PC-3 (cell line): ENCODE data around the gene ZBTB7A. TPM values are rescaled to one million over a fixed set of nuclear protein-coding genes. Genes with fewer than 3 reads are reported as not detected.

ENCODE experiments used
- ATAC-seq: fragments of 200-7000 bp; cut with Tn5 transposase; 2 replicates; pipeline ENCODE4 v1.9.1; 2020; ENCODE audit warnings: mild to moderate bottlenecking, moderate library complexity
- BruUV-seq: library from RNA; stranded (reverse); fragments of 400-500 nt; replicated peaks from 2 replicates; lab custom pipeline; 2021; lab: Mats Ljungman, UMichigan
- CTCF ChIA-PET: fragments of 300-600 bp; sonication (Branson Sonifier 250); formaldehyde crosslinking; loops from one replicate; lab custom pipeline; 2022; ENCODE audit warnings: antibody characterized with exemption; lab: Charles Lee
- POLR2A ChIA-PET: fragments of 300-600 bp; sonication (Branson Sonifier 250); formaldehyde crosslinking; loops from one replicate; lab custom pipeline; 2022; ENCODE audit warnings: antibody characterized with exemption; ENCODE audit not compliant: unreplicated experiment; lab: Charles Lee
- DNase-seq: peaks from one replicate; pipeline ENCODE4 v3.0.0-alpha.2; 2015
- H2AFZ ChIP-seq: fragments of 300-600 bp; sonication (generic); 2 replicates; pipeline ENCODE4 v1.6.0; 2016; ENCODE audit warnings: antibody characterized with exemption, low read length
- H3F3A ChIP-seq: fragments of 300-600 bp; sonication (generic); one replicate; pipeline ENCODE4 v1.6.0; 2017; ENCODE audit warnings: antibody characterized with exemption, low read length, control low read depth, mild to moderate bottlenecking; ENCODE audit not compliant: unreplicated experiment
- H3K27ac ChIP-seq: fragments of 300-600 bp; sonication (generic); 2 replicates; pipeline ENCODE4 v1.5.1; 2016; ENCODE audit warnings: mild to moderate bottlenecking, low read length
- H3K27me3 ChIP-seq: fragments of 300-600 bp; sonication (generic); 2 replicates; pipeline ENCODE4 v1.6.1; 2016; ENCODE audit warnings: low read length, mixed read lengths
- H3K36me3 ChIP-seq: fragments of 300-600 bp; sonication (generic); 2 replicates; pipeline ENCODE4 v1.6.1; 2016; ENCODE audit warnings: low read depth, mixed run types, low read length, mixed read lengths
- H3K4me1 ChIP-seq: fragments of 300-600 bp; sonication (generic); 2 replicates; pipeline ENCODE4 v1.5.1; 2016; ENCODE audit warnings: low read length; ENCODE audit not compliant: insufficient read depth
- H3K4me2 ChIP-seq: fragments of 300-600 bp; sonication (generic); 2 replicates; pipeline ENCODE4 v1.6.0; 2016; ENCODE audit warnings: low read length
- H3K4me3 ChIP-seq: fragments of 300-600 bp; sonication (generic); 2 replicates; pipeline ENCODE4 v1.5.1; 2016; ENCODE audit warnings: mild to moderate bottlenecking, low read length, mixed read lengths
- H3K79me2 ChIP-seq: fragments of 300-600 bp; sonication (generic); 2 replicates; pipeline ENCODE4 v1.6.1; 2017; ENCODE audit warnings: low read length, mixed read lengths
- H3K9ac ChIP-seq: fragments of 300-600 bp; sonication (generic); 2 replicates; pipeline ENCODE4 v1.6.0; 2016; ENCODE audit warnings: mild to moderate bottlenecking, low read length
- H3K9me2 ChIP-seq: fragments of 300-600 bp; sonication (generic); replicated peaks from 2 replicates; pipeline ENCODE4 v1.6.1; 2016; ENCODE audit warnings: mixed run types, low read length, mixed read lengths
- H3K9me3 ChIP-seq: fragments of 300-600 bp; sonication (generic); 2 replicates; pipeline ENCODE4 v1.6.1; 2016; ENCODE audit warnings: low read length, mixed read lengths
- H4K20me1 ChIP-seq: fragments of 300-600 bp; sonication (generic); 2 replicates; pipeline ENCODE4 v1.6.1; 2016; ENCODE audit warnings: low read length, mixed read lengths
- CTCF ChIP-seq: fragments of 300-600 bp; sonication (generic); conservative IDR thresholded peaks from 2 replicates; pipeline ENCODE4 v1.5.1; 2017; ENCODE audit warnings: antibody characterized with exemption, low read depth, mild to moderate bottlenecking, low read length
- EZH2 ChIP-seq: fragments of 300-600 bp; sonication (generic); IDR thresholded peaks from one replicate; pipeline ENCODE4 v1.6.1; 2017; ENCODE audit warnings: antibody characterized with exemption, mild to moderate bottlenecking, low read length; ENCODE audit not compliant: unreplicated experiment
- EZH2phosphoT487 ChIP-seq: fragments of 300-600 bp; sonication (generic); IDR thresholded peaks from 2 replicates; pipeline ENCODE4 v1.6.1; 2018; ENCODE audit warnings: mild to moderate bottlenecking, antibody characterized with exemption, low read length, borderline replicate concordance
- intact Hi-C: fragments of 100-400 bp; cut with micrococcal nuclease; formaldehyde crosslinking; loops from 2 replicates; pipeline ENCODE4 v1.9.0; 2023
- total RNA-seq: library from RNA; depleted of rRNA; stranded (reverse); fragments of >200 nt; gene quantifications from 2 replicates; pipeline ENCODE4 v1.2.3, GENCODE V29; 2014

Gene ZBTB7A
- total RNA-seq, 1 experiment from 2014 or later, result 16.7 TPM

GRCh38 chr19:4051175-4052101 lies 15.3 kb downstream of the ZBTB7A start:
- CTCF ChIA-PET, result no interaction called here
- DNase-seq (peak; percentile 63), ATAC-seq (peak; percentile 47)
- no peaks in the 10 kb centered on the region for H3K9me3 ChIP-seq
- H3K27me3 ChIP-seq, result no peaks in the 10 kb centered on the region
- H3K36me3 ChIP-seq, result peaks cover 9% of the 10 kb centered on the region
- H2AFZ ChIP-seq, result no peak overlapping the region
- H3K4me2 ChIP-seq, result peak overlapping the region; percentile 80
- H3K9ac ChIP-seq, result peak overlapping the region; percentile 93
- POLR2A ChIA-PET, result no interaction called here
- H3K4me3 ChIP-seq, result peak overlapping the region; percentile 50
- H3K79me2 ChIP-seq, result peaks cover 75% of the 10 kb centered on the region
- BruUV-seq, result no TSS peak
- TF ChIP-seq CTCF, result no peak
- no peak for TF ChIP-seq EZH2
- no peak for TF ChIP-seq EZH2phosphoT487
- peaks cover 5% of the 10 kb centered on the region; the same call in 1 of the 2 replicates for H4K20me1 ChIP-seq
- H3K4me1 ChIP-seq, result peaks cover 25% of the 10 kb centered on the region
- intact Hi-C loops, result no loop called here
- no peaks in the 10 kb centered on the region for H3F3A ChIP-seq
- no peaks in the 10 kb centered on the region for H3K9me2 ChIP-seq
- H3K27ac ChIP-seq, result peak overlapping the region; percentile 99

- H3K27ac ChIP-seq, result no peak overlapping the region
- H3K36me3 ChIP-seq, result peaks cover 9% of the 10 kb centered on the region
- H3K9me3 ChIP-seq, result no peaks in the 10 kb centered on the region
- no peak overlapping the region for H2AFZ ChIP-seq
- BruUV-seq, result no TSS peak
- ChIA-PET POLR2A (no interaction called here), CTCF (no interaction called here)
- H4K20me1 ChIP-seq, result peaks cover 5% of the 10 kb centered on the region; the same call in 1 of the 2 replicates
- H3K79me2 ChIP-seq, result peaks cover 64% of the 10 kb centered on the region
- H3F3A ChIP-seq, result no peaks in the 10 kb centered on the region
- peaks cover 25% of the 10 kb centered on the region for H3K4me1 ChIP-seq
- H3K9me2 ChIP-seq, result no peaks in the 10 kb centered on the region
- intact Hi-C loops, result no loop called here
- H3K9ac ChIP-seq, result no peak overlapping the region
- no peak overlapping the region for H3K4me3 ChIP-seq
- no peaks in the 10 kb centered on the region for H3K27me3 ChIP-seq
- no peak overlapping the region for H3K4me2 ChIP-seq
- no peak for TF ChIP-seq CTCF
- no peak for TF ChIP-seq EZH2phosphoT487
- TF ChIP-seq EZH2, result no peak
- no peak for DNase-seq
- ATAC-seq, result no peak
Measured at GRCh38 chr19:4049432-4049831, 17.3 kb downstream of the ZBTB7A start.
